Fibroblast of lung (primary cell): ENCODE data around the gene WWOX.

Experiments used
- CTCF ChIP-seq, 2 donors: IDR thresholded peaks in 1 of 2; conservative IDR thresholded peaks in 1 of 2; 1 replicate in 1 of 2; 2 replicates in 1 of 2; pipeline ENCODE4 v1.5.1; 2011 to 2012; ENCODE audit warnings: low read length in 2 of 2, control low read depth in 1 of 2, inconsistent platforms in 1 of 2, low read depth in 1 of 2, mild to moderate bottlenecking in 1 of 2
- EZH2 ChIP-seq: IDR thresholded peaks from 2 replicates; pipeline ENCODE4 v1.5.1; 2012; ENCODE audit warnings: low read length, control low read depth, mild to moderate bottlenecking; ENCODE audit errors: missing control alignments

- TF ChIP-seq CTCF (conservative IDR thresholded peaks at IDR 0.05 in 1 of 2, IDR thresholded peaks at IDR 0.05 in 1 of 2; ENCODE audit: low read depth in 1 of 2, low read length in 2 of 2) (no peak), EZH2 (no peak)
These were observed 212.4 kb downstream of the WWOX start for GRCh38 chr16:78311831-78312230.
